GM18873 (cell line): Measurements from ENCODE around the gene CEACAM4.
A peak's percentile ranks its signal among the peaks of the same experiment; 100 is the strongest.

Experiments used
- ATAC-seq: cut with Tn5 transposase; IDR thresholded peaks from one replicate; pipeline ENCODE4 v1.9.1; 2021; ENCODE audit warnings: mild to moderate bottlenecking, moderate library complexity, moderate number of reproducible peaks; ENCODE audit not compliant: unreplicated experiment, low FRiP score

CEACAM4 gene

DNA sequence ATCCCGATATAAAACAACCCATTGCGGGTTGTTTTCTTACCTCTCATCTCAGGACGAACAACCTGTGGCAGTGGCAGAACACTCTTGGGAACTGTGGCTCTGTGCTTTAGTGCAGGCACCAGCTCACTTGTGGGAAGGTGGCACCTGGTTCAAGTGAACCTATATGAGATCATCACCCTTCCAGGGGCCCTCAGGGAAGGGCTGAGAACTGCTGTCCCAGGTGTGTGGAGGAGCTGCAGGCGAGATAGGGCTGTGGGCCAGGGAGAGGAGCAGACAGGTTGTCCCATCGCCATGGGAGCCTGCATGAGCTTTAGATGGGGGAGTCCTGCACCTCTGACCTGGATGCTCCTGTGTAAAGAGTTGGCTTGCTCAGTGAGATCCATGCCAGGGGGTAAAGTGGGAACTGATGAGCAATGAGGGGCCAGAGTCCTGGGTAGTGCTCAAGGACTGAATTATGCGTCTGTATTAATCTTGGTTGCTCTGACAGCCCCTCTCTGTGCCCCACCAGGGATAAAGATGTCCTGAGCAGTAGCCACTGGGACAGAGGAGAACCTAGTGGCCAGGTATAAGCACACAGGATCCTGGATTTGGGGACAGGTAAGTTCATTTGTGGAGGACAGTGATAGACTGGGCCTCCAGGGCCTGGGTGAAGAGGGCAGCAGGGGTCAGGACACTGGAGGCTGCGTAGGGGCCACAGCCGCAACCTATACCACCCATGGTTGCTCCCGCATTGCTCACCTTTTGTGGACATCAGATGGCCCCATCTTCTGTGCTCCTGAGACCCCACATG is 8.7 kb downstream of the CEACAM4 start:
- ATAC-seq: no peak

DNA sequence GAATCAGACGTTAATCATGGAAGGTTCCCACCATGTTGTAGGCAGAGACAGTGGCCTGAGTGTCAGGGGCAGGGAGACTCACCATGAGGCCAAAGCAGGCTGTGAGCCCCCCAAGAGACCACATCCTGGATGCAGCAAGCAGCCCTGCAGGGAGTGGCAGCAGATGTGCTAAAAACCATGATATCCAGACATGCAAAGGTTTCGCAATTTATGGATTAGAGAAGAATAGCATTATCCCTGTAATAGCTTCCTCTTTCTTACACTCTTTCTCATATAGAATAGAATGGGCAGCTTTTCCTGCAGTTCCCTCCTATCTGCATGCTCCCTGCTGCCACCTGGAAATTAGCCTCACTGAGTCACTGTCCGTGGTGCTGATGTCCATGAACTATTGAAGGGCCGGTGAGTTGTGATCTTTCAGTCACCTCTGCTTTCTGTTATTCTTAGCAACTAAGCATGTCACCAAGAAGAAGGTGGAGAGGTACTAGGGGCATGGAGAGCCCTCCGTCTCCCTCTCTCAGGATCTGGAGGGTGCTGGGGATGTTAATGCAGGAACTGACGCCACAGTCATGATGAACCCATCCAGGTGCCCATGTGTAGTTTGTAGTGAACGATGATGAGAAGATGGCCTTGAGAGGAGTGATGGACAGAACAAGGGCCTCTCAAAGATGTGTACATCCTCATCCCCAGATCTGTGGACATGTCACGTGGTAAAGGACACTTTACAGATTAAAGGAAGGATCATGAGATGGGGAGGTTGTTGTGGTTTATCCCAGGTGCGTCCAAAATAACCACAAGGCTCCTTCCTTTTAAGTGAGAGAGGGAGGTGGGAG is 9.9 kb downstream of the CEACAM4 start:
- no peak for ATAC-seq

DNA sequence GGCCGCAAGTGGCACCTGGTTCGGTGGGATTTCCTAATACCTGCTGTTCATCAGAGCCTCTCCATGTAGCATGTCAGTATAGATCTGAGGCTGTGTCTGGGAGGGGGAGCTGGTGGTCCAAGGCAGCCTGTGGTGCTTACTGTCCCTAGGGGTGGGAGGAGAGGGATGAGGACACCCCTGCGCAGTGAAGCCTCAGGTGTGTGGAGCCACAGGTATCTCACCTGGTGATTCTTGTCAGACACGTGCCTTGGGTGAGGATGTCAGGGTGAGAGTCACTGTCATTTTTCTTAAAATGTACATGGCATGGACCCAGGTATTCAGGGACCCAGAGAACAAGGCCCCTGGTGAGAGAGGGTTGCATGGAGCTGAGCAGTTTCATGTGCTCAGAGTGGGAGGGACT is 11.7 kb downstream of the CEACAM4 start:
- no peak for ATAC-seq

DNA sequence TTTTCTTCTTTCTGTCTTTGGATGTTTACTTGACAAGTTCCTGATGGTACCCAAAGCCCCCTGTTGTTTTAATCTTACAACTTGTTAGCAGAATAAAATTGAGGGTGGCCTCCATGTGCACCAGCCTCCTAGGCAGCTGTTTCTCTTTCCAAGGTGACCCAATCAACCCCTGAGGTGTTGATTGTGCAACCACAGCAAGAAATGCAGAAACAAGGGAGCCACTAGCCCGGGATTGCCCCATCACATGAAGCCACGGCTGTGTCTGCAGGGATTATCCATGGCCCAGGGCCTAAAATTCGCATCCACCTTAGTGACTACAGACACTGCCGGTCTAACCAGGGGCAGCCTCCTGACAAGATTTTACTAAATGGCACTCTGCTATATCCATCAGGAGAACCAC is 14.4 kb downstream of the CEACAM4 start:
- no peak for ATAC-seq

DNA sequence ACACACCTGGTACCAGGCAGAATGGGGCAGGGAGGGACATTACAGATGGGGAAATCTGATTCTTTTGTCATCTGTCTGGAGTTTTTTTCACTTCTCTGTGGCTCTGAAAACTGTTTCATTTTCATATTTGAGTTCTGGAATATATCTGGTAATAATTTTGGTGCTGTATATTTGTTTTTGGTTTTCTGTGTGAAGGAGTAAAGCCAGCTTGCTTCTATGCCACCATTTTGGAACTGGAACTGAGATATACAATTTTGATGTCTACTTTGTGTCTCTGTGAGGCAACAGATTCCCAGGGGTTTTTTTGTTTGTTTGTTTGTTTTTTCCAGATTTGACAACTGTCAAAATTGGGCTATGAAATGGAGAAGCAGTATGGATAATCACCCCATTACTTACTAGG is 16.1 kb downstream of the CEACAM4 start:
- no peak for ATAC-seq

DNA sequence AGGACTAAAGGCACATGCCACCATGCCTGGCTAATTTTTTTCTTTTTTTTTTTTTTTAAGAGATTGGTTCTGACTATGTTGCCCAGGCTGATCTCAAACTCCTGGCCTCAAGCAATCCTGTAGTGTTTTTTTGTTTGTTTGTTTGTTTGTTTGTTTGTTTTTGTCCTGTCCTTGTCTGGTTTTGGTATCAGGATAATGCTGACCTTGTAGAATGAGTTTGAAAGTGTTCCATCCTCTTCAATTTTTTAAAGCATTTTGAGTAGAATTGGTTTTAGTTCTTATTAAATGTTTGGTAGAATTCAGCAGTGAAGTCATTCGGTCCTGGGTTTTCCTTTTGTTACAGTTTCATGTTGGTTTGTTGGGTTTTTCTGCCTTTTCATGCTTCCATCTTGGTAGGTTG is 19.2 kb downstream of the CEACAM4 start:
- no peak for ATAC-seq

DNA sequence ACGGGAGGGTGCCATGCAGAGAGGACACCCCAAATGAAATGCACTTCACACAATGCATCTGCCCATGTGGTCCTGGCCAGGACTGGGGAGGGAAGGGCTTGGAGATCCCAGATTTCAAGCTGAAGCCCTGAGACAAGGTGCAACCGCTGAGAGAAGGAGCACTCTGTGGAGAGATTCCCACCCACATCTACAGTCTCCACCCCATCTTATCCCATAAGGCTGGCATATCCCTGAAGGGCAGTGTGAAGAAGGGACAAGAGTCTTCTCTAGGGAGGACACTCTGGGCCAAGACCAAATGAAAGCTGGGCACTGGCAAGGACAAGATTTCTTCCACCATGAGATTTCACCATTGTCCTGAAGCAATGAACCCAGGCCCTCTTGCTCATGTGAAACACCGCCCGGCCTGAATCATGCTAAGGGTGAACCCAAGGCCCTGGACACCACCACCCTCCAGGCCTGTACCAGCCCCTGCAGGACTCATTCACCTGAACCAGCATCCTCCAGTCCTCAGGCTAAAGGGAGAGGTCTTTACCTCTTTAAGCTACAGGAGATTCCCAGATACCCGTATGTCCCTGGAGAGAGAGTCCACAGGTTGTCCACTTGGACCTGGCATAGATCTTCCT is 20.5 kb downstream of the CEACAM4 start:
- ATAC-seq: no peak

DNA sequence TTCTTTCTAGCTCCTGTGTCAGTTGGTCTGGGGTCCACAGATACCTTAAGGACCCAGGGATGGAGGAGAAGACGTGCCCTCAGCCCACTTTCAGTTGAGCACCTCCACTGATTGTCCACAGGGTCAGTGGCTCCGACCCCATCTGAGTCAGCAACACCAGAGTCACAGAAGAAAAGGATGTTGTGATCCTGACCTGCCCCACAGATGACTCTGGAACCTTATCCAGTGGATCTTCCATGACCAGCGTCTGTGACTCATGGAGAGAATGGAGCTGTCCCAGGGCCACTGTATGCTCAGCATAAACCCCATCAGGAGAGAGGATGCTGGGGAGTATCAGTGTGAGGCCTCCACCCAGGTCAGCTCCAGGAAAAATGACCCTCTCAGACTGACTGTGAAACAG is 22.0 kb downstream of the CEACAM4 start:
- ATAC-seq: no peak

DNA sequence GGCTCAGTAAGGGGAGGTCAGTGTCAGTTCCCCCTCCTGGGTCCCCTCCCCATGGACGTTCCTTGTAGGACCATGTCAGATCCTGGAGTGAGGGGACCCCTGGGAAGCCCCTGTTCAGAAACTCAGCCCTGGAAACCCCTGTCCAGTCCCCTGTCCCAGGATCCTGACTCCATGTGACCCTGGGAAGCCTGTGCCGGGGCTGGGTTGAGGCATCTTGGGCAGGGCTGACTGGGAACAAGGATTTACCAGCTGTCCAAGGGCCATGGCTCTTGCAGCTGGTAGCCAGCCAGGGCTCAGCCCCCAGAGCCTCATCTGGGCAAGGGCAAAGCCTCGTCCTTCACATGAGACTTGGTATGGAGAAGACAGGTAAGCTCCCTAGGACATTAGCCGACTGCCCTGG is 25.1 kb downstream of the CEACAM4 start:
- no peak for ATAC-seq

DNA sequence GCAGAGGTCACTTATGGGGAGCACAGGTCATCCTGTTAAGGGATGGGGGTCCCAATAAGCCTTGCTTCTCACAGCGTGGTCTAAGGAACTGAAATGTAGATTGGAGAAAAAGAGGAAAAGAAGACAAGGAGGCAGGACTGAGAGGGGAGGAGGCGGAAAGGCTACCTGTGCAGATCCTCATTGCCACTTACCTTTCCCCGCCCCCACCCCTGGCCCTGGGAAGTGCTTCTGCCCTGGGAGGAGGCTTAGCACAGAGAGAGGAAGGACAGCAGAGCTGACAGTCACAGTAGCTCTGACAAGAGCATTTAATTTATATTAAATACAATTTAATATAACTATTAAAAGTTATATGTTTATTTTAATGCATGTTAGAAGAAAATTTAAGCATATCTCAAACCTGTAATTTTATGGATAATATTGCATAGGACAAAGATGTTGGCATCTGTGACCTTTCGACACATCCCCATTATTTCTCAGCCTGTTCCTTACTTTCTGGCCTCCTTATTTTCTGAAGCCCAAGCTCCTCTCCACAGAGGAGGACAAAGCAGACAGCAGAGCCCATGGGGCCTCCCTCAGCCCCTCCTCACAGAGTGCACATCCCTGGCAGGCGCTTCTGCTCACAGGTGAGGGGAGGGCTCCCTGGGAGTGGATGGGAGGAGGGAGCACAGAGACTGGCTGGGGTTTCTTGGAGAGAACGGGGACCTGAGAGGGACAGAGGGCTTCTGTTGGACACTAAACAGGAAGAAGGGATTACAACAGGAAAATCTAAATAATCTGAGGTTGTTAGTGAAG is 27.5 kb downstream of the CEACAM4 start:
- no peak for ATAC-seq

DNA sequence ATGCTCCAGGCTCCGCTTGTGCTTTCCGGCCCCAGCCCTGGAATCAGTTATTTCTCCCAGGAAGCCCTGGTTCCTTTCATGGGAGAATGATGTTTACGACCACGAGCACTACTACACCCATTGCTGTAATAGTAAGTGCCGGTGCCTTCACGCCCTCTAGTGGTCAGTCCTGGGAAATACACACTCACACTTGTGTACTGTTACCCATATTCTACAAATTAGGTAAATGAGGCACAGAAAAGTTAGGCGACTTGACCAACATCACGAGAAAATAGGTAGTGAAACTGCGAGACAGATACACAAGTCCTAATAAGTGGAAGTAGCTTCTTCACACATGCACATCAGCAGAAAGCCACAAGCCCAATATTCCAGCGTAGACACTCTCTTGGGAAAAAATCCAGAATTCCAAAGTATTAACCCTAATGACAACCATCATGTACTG is 29.3 kb downstream of the CEACAM4 start:
- ATAC-seq: peak; percentile 62

DNA sequence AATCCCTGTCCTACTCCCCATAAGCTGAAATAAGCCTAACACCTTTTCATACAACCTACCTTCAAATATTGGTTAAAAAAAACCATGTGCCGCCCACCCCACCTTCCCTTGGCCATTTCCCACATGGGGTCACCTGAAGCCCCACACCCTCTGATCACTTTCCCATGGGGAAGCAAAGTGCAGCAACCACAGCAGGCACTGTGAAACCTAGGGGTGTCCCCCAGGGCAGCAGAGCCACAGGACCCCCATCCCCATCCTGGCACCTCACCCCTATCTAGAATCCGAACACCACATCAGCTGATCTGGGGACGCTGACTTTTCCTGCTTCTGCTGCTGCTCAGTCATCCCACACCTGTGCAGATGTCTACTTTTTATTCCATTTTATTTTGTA is 31.0 kb downstream of the CEACAM4 start:
- no peak for ATAC-seq

DNA sequence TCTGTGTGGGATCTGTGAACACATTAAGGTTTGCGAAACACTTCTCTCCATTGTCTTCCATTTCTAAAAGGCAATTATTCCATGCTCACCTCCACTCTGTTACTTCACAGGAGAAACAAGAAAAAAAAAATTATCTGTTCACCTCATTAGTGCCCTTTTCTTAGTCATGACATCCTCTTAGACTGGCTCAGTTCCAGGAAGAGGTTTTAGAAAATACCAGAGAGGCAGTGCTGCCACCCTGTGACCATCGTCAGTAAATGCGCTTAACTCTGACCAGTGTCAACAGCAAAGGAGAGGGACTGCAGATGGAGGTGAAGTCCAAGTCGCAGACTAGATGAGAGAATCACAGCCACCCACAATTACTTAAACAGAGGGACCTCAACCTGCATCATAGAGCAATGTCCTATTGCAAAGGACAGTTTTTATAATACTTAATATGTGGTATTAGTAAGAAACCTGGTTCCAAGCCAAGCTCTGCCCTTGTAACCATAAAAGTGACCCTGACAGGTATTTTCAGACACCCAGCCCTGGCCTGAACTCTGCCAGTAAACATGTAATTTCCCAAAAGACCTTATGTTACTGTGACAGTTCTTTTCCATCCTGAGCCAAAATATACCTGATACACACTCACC is 31.5 kb downstream of the CEACAM4 start:
- ATAC-seq: peak; percentile 50

DNA sequence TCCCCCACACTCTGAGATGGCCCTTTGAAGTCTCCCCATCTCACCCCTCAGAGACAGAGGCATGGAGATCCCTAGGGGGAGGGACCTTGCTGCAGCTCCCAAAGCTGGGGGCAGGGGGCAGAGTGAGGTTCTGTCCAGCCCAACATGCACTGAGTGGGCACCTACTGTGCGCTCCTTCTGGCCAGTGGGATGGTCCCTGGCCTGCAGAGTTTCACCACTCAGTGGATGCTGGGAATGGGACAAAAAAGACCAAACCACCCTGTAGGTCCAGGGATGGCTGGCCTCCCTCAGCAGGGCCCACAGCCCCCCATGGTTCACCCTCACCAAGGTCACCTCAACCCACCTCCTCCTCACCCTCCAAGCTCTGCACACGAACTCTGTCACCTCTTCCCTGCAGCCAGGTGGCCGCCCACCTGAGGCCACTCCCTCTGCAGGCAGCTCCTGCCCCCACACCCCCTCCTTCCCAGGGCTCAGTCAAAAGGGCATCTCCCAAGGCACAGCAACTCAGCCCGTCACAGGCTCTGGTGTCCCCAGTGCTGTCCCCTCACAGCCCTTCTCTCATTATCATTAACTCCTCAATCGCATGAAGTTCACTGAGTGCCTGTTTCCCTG is 34.8 kb downstream of the CEACAM4 start:
- no peak for ATAC-seq

DNA sequence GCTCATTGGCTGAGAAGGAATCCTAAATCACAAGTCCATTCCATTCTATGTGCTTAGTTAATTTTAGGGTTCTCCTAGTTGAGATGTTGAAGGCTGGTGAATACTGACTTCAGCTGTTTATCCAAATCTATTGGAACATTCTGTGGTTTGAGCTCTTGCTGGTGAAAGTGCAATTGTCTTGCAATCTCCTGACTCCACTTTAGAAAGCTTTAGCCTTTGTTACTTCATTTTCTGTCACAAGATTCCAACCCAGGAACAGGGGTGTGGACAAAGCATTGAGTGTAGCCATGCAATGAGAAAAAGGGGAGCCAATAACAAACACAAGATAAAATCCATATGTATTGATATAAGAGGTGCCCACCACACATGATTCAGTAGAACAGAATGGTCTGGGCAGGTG is 35.9 kb downstream of the CEACAM4 start:
- no peak for ATAC-seq

DNA sequence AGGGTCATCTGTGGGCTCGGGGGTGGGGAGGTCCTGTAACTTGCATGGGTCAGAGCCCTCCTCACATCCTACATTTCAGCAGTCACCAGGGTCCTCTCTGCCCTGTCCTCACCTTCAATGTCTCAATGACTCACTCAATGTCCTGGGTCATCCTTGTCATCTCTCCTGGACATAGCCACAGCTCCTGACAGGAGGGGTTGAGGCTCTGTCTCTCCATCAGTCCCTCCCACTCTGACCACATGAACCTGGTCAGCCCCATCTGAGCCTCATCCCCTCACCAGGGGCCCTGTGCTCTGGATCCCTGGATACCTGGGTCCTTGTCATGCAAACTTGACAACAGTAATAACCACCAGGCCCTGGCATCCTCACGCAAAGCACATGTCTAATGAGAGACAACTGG is 37.5 kb downstream of the CEACAM4 start:
- no peak for ATAC-seq

DNA sequence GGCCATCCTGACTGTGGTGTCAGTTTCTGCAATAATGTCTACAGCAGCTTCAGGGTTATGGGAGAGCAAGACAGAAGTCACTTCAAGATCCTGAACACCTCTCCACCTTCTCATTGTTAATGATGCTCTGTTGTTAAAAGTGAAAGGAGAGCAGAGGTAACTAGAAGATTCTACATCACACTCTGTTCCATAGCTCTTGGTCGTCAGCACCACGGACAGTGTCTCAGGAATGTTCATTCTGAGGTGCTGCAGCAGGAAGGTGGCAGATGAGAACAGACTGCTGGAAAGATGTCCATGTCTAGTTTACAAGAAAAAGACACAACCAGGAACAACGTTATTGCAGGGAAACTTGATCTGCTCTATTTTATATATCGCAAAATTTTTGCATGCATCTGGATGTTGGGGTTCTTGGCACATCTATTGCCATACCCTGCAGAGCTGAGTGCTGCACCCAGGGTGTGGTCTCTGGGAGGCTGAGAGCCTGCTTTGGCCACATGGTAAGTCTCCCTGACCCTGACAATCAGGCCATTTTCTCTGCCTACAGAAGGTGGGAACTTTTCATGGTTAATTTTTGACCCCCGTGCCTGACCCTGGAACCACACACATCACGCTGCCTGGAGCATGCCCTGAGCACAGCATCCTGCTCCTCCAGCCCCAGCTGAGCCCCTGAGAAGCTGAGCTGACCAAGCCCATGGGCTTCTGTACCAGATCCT is 38.2 kb downstream of the CEACAM4 start:
- no peak for ATAC-seq

DNA sequence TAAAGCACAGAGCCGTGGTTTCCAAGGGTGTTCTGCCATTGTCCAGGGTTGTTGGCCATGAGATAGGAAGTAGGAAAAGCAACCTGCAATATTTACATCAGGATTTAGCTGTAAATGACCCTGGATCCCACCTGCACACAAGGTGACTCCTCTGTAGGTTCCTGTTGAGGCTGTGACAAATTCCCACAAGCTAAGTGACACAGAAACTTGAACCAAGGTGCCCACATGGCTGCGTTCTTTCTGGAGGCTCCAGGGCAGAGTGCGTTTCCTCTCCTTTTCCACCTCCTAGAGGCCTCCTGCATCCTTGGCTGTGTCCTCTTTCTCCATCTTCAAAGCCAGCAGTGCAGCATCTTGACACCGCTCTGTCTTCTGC is 39.0 kb downstream of the CEACAM4 start:
- no peak for ATAC-seq
